H1 (cell line): ENCODE data around the gene SYNJ2. TPM values are rescaled to one million over a fixed set of nuclear protein-coding genes. Genes with fewer than 3 reads are reported as not detected.

ENCODE experiments used
- CTCF ChIA-PET: fragments of 300-600 bp; sonication (Branson Sonifier 250); formaldehyde crosslinking; loops from one replicate; lab custom pipeline; 2021; ENCODE audit not compliant: partially characterized antibody; lab: Charles Lee
- POLR2A ChIA-PET: fragments of 300-600 bp; sonication (Branson Sonifier 250); formaldehyde crosslinking; loops from one replicate; lab custom pipeline; 2021; ENCODE audit warnings: inconsistent platforms; ENCODE audit not compliant: partially characterized antibody; lab: Charles Lee
- DNase-seq, 2 experiments: peaks; one replicate each; pipeline versions ENCODE4 v3.0.0 to v3.0.0-alpha.2; 2010 to 2022; ENCODE audit warnings: low spot score in 2 of 2, low read depth in 1 of 2, mixed read lengths in 1 of 2
- FAIRE-seq: peaks from 2 replicates; lab custom pipeline; 2011; peaks lifted over from hg19 to GRCh38; lab: Jason Lieb, UNC
- H2AFZ ChIP-seq: 2 replicates; pipeline ENCODE4 v1.8.1; 2012; ENCODE audit warnings: low read length, inconsistent platforms
- H2AK5ac ChIP-seq: 2 replicates; pipeline ENCODE4 v1.6.1; 2013; ENCODE audit warnings: low read depth, low read length
- H2BK120ac ChIP-seq: replicated peaks from 2 replicates; pipeline ENCODE3; 2013; ENCODE audit warnings: low read depth, low read length, inconsistent platforms
- H2BK12ac ChIP-seq: 2 replicates; pipeline ENCODE4 v1.6.1; 2013; ENCODE audit warnings: low read depth, low read length
- H2BK15ac ChIP-seq: 2 replicates; pipeline ENCODE4 v1.6.1; 2013; ENCODE audit warnings: low read length
- H2BK20ac ChIP-seq: 2 replicates; pipeline ENCODE4 v1.6.1; 2013; ENCODE audit warnings: low read length
- H2BK5ac ChIP-seq: 2 replicates; pipeline ENCODE4 v1.6.1; 2013; ENCODE audit warnings: low read depth, low read length
- H3K14ac ChIP-seq: 2 replicates; pipeline ENCODE4 v1.6.1; 2013; ENCODE audit warnings: inconsistent platforms; ENCODE audit not compliant: insufficient read length
- H3K18ac ChIP-seq: 2 replicates; pipeline ENCODE4 v1.6.1; 2013; ENCODE audit warnings: low read length; ENCODE audit errors: extremely low read depth
- H3K23ac ChIP-seq: 2 replicates; pipeline ENCODE4 v1.6.1; 2013; ENCODE audit warnings: inconsistent platforms; ENCODE audit not compliant: insufficient read length
- H3K23me2 ChIP-seq: 2 replicates; pipeline ENCODE4 v1.6.1; 2013; ENCODE audit warnings: low read depth, low read length
- H3K27ac ChIP-seq: 2 replicates; pipeline ENCODE4 v1.6.1; 2011; ENCODE audit warnings: low read depth, low read length, inconsistent platforms
- H3K27me3 ChIP-seq, 4 experiments: replicated peaks in 1 of 4; 1 replicate in 1 of 4; 2 replicates in 3 of 4; pipeline versions ENCODE4 v1.6.1 to v1.8.1; 2011 to 2013; ENCODE audit warnings: low read length in 3 of 4, mild to moderate bottlenecking in 3 of 4, inconsistent platforms in 2 of 4, mixed read lengths in 2 of 4, moderate library complexity in 1 of 4; ENCODE audit not compliant: control insufficient read depth in 3 of 4, insufficient read depth in 3 of 4; ENCODE audit errors: extremely low read depth in 1 of 4
- H3K36me3 ChIP-seq, 4 experiments: 2 replicates each; pipeline versions ENCODE4 v1.6.1 to v1.8.1; 2011 to 2013; ENCODE audit warnings: mild to moderate bottlenecking in 4 of 4, low read length in 3 of 4, moderate library complexity in 2 of 4, control low read depth in 1 of 4, inconsistent platforms in 1 of 4; ENCODE audit not compliant: insufficient read depth in 4 of 4, control insufficient read depth in 2 of 4
- H3K4ac ChIP-seq: replicated peaks from 2 replicates; pipeline ENCODE3; 2013; ENCODE audit warnings: low read length, low read depth, mixed read lengths, inconsistent platforms; ENCODE audit not compliant: insufficient read length
- H3K4me1 ChIP-seq, 4 experiments: replicated peaks in 1 of 4; 1 replicate in 1 of 4; 2 replicates in 3 of 4; pipeline versions ENCODE4 v1.6.1 to v1.8.1; 2011 to 2013; ENCODE audit warnings: low read length in 3 of 4, inconsistent platforms in 2 of 4, mixed read lengths in 1 of 4; ENCODE audit not compliant: insufficient read depth in 4 of 4, control insufficient read depth in 3 of 4
- H3K4me2 ChIP-seq, 2 experiments: 2 replicates each; pipeline versions ENCODE4 v1.6.1 to v1.8.1; 2011 to 2013; ENCODE audit warnings: low read depth in 2 of 2, low read length in 2 of 2, control low read depth in 1 of 2, inconsistent platforms in 1 of 2, mild to moderate bottlenecking in 1 of 2; ENCODE audit not compliant: insufficient read depth in 1 of 2
- H3K4me3 ChIP-seq, 4 experiments: fragments of 200-600, 300-600 bp in 1 of 4; sonication (generic), shearing (Covaris generic), sonication (Bioruptor Twin) in 1 of 4; 2 replicates each; pipeline versions ENCODE4 v1.5.1 to v1.8.1; 2011 to 2016; ENCODE audit warnings: low read length in 4 of 4, low read depth in 3 of 4, control low read depth in 2 of 4, inconsistent platforms in 2 of 4, mild to moderate bottlenecking in 2 of 4, mixed read lengths in 1 of 4, moderate library complexity in 1 of 4; ENCODE audit not compliant: insufficient read depth in 2 of 4; ENCODE audit errors: extremely low read depth in 1 of 4
- H3K56ac ChIP-seq: replicated peaks from 2 replicates; pipeline ENCODE3; 2013; ENCODE audit warnings: low read depth, mild to moderate bottlenecking, mixed read lengths, low read length, inconsistent platforms; ENCODE audit not compliant: insufficient read length
- H3K79me1 ChIP-seq: 2 replicates; pipeline ENCODE4 v1.6.1; 2013; ENCODE audit warnings: low read depth, low read length, control low read depth
- H3K79me2 ChIP-seq, 2 experiments: 2 replicates each; pipeline versions ENCODE4 v1.6.1 to v1.8.1; 2012 to 2013; ENCODE audit warnings: low read length in 2 of 2, mild to moderate bottlenecking in 2 of 2, inconsistent platforms in 1 of 2; ENCODE audit not compliant: insufficient read depth in 2 of 2, control insufficient read depth in 1 of 2
- H3K9ac ChIP-seq, 4 experiments: replicated peaks in 1 of 4; 1 replicate in 1 of 4; 2 replicates in 3 of 4; pipeline versions ENCODE4 v1.6.1 to v1.8.1; 2011 to 2013; ENCODE audit warnings: low read depth in 3 of 4, low read length in 3 of 4, control low read depth in 2 of 4, mild to moderate bottlenecking in 2 of 4, moderate library complexity in 2 of 4, inconsistent platforms in 1 of 4; ENCODE audit errors: extremely low read depth in 1 of 4
- H3K9me3 ChIP-seq, 2 experiments: 2 replicates each; pipeline versions ENCODE4 v1.6.1 to v1.8.1; 2012 to 2013; ENCODE audit warnings: mild to moderate bottlenecking in 2 of 2, moderate library complexity in 2 of 2, control low read depth in 1 of 2, inconsistent platforms in 1 of 2, low read depth in 1 of 2, low read length in 1 of 2, mixed read lengths in 1 of 2; ENCODE audit not compliant: insufficient read depth in 2 of 2
- H4K20me1 ChIP-seq, 2 experiments: replicated peaks in 1 of 2; 2 replicates each; pipeline versions ENCODE3 to v1.8.1; 2011 to 2013; ENCODE audit warnings: inconsistent platforms in 2 of 2, low read length in 2 of 2, mild to moderate bottlenecking in 1 of 2; ENCODE audit not compliant: insufficient read depth in 2 of 2, control insufficient read depth in 1 of 2
- H4K5ac ChIP-seq: 2 replicates; pipeline ENCODE4 v1.6.1; 2013; ENCODE audit warnings: low read length, low read depth, mixed read lengths, inconsistent platforms; ENCODE audit not compliant: insufficient read length
- H4K8ac ChIP-seq: 2 replicates; pipeline ENCODE4 v1.8.0; 2013; ENCODE audit warnings: mild to moderate bottlenecking, moderate library complexity, low read length, inconsistent platforms; ENCODE audit not compliant: insufficient read depth; ENCODE audit errors: extremely low read depth
- H4K91ac ChIP-seq: replicated peaks from 2 replicates; pipeline ENCODE3; 2013; ENCODE audit warnings: low read length, mixed read lengths, inconsistent platforms; ENCODE audit not compliant: insufficient read length
- BRCA1 ChIP-seq: IDR thresholded peaks from 2 replicates; pipeline ENCODE4 v1.6.1; 2012; ENCODE audit warnings: low read depth, low read length, improper control_type of control experiment
- HDAC6 ChIP-seq: IDR thresholded peaks from one replicate; pipeline ENCODE4 v1.7.1; 2012; ENCODE audit warnings: low read depth, mild to moderate bottlenecking, inconsistent platforms, low read length, moderate library complexity
- JUND ChIP-seq: IDR thresholded peaks from 2 replicates; pipeline ENCODE4 v1.6.1; 2011; ENCODE audit warnings: mild to moderate bottlenecking, improper control_type of control experiment, low read length
- MAX ChIP-seq: IDR thresholded peaks from 2 replicates; pipeline ENCODE4 v1.6.1; 2012; ENCODE audit warnings: inconsistent platforms
- NANOG ChIP-seq: IDR thresholded peaks from 2 replicates; pipeline ENCODE4 v1.6.1; 2011; ENCODE audit warnings: low read length, low read depth, mild to moderate bottlenecking, inconsistent platforms; ENCODE audit not compliant: insufficient read depth, poor library complexity, severe bottlenecking
- NRF1 ChIP-seq: IDR thresholded peaks from 2 replicates; pipeline ENCODE4 v1.6.1; 2011; ENCODE audit warnings: mild to moderate bottlenecking, low read depth, low read length, improper control_type of control experiment
- POLR2A ChIP-seq, 2 experiments: IDR thresholded peaks; 1 replicate in 1 of 2; 2 replicates in 1 of 2; pipeline ENCODE4 v1.6.1; 2011; ENCODE audit warnings: low read depth in 2 of 2, low read length in 2 of 2, mild to moderate bottlenecking in 2 of 2; ENCODE audit errors: control extremely low read depth in 1 of 2
- POU5F1 ChIP-seq: IDR thresholded peaks from 2 replicates; pipeline ENCODE4 v1.6.1; 2011; ENCODE audit warnings: low read depth, mild to moderate bottlenecking, low read length, moderate library complexity
- SAP30 ChIP-seq: fragments of 300-600 bp; sonication (generic); IDR thresholded peaks from 2 replicates; pipeline ENCODE4 v1.7.1; 2012; ENCODE audit warnings: low read length, moderate library complexity, mild to moderate bottlenecking, inconsistent platforms; ENCODE audit not compliant: insufficient read depth, insufficient replicate concordance
- SIN3A ChIP-seq, 2 experiments: IDR thresholded peaks in 1 of 2; conservative IDR thresholded peaks in 1 of 2; 2 replicates each; pipeline ENCODE4 v1.6.1; 2011 to 2012; ENCODE audit warnings: low read length in 2 of 2, improper control_type of control experiment in 1 of 2, low read depth in 1 of 2, mild to moderate bottlenecking in 1 of 2
- SIX5 ChIP-seq: IDR thresholded peaks from 2 replicates; pipeline ENCODE4 v1.6.1; 2011; ENCODE audit warnings: mild to moderate bottlenecking, low read depth, low read length
- SUZ12 ChIP-seq: fragments of 200-600 bp; sonication (generic); IDR thresholded peaks from 2 replicates; pipeline ENCODE4 v1.6.1; 2012; ENCODE audit warnings: mild to moderate bottlenecking, inconsistent platforms, low read length, moderate library complexity, mixed read lengths
- TAF7 ChIP-seq: optimal IDR thresholded peaks from 2 replicates; pipeline ENCODE3; 2011; ENCODE audit warnings: low read depth, mild to moderate bottlenecking, inconsistent platforms, low read length, moderate library complexity, borderline replicate concordance
- WGBS, 2 experiments: shearing (Covaris generic) in 1 of 2; methylation state at CpG; one replicate each; pipeline versions ENCODE4 v1.1.6 to v1.1.7; 2013 to 2015; ENCODE audit warnings: low lambda C conversion rate in 2 of 2, mixed read lengths in 2 of 2, inconsistent platforms in 1 of 2, low coverage in 1 of 2, missing lambda C conversion rate in 1 of 2; ENCODE audit not compliant: insufficient replicate concordance in 2 of 2, insufficient coverage in 1 of 2, insufficient read length in 1 of 2; ENCODE audit errors: extremely low coverage in 1 of 2, missing lambda C conversion rate in 1 of 2; 5-methylcytosine and 5-hydroxymethylcytosine counted together
- polyA plus RNA-seq, 7 experiments: library from polyadenylated mRNA; depleted of rRNA in 3 of 7; stranded (reverse) in 5 of 7; unstranded in 2 of 7; fragments of >200 nt in 5 of 7; fragments of 200-250 nt in 2 of 7; gene quantifications; 1 replicate in 5 of 7; 2 replicates in 1 of 7; 4 replicates in 1 of 7; pipeline versions ENCODE4 v1.2.1 to v1.2.3, GENCODE V29; 2011 to 2013; ENCODE audit warnings: missing spikeins in 2 of 7, mixed read lengths in 2 of 7
- total RNA-seq: library from RNA; stranded (reverse); fragmentation: NEBNext Ultra II Directional; extraction: Animal tissue kit (Norgen Biotek cat#: 25700); gene quantifications from 2 replicates; pipeline ENCODE4 v1.2.1, GENCODE V29; 2021

The SYNJ2 gene
- total and polyA plus RNA-seq, 2 of the 8 experiments (the other 6 are each of a cell fraction or from before 2014, with no cell fraction given): 3.7 to 13.9 TPM

- H3K27ac ChIP-seq: no peak overlapping the region
- H3K27me3 ChIP-seq: no peaks in the 10 kb centered on the region
- H2BK5ac ChIP-seq: no peak overlapping the region
- peak; percentile 69 for FAIRE-seq
- no peak overlapping the region for H4K5ac ChIP-seq
- H2AFZ ChIP-seq: no peak overlapping the region
- no peak overlapping the region for H2BK120ac ChIP-seq
- H3K4ac ChIP-seq: no peak overlapping the region
- no peak overlapping the region for H3K56ac ChIP-seq
- no peaks in the 10 kb centered on the region; the same call in 1 of the 2 replicates for H3K23me2 ChIP-seq
- peak overlapping the region; percentile 31 for H4K91ac ChIP-seq
- WGBS, 2 experiments: 87% methylated on average over 5 of the region's 5 CpGs; no CpG with 5 or more reads in 1 of the 2 experiments
- H4K8ac ChIP-seq: no peak overlapping the region
- H3K36me3 ChIP-seq: no peaks in the 10 kb centered on the region
- no peak overlapping the region for H3K14ac ChIP-seq
- no peak overlapping the region for H3K4me2 ChIP-seq
- H3K79me1 ChIP-seq: no peaks in the 10 kb centered on the region
- DNase-seq: no peak
- POLR2A ChIA-PET: no interaction called here
- no peak overlapping the region for H2AK5ac ChIP-seq
- no peaks in the 10 kb centered on the region for H4K20me1 ChIP-seq
- H2BK12ac ChIP-seq: no peak overlapping the region; the same call in 1 of the 2 replicates
- TF ChIP-seq BRCA1: no peak
- no peak for TF ChIP-seq NRF1
- no peak for TF ChIP-seq SIX5
- no peak for TF ChIP-seq TAF7
- TF ChIP-seq NANOG: no peak
- TF ChIP-seq SAP30: no peak
- TF ChIP-seq JUND: no peak
- no peak for TF ChIP-seq SUZ12
- no peak for TF ChIP-seq MAX
- TF ChIP-seq SIN3A (conservative IDR thresholded peaks at IDR 0.05 in 1 of 2, IDR thresholded peaks at IDR 0.05 in 1 of 2; ENCODE audit: low read depth in 1 of 2, low read length in 2 of 2): no peak
- no peak for TF ChIP-seq POU5F1
- TF ChIP-seq HDAC6: no peak
- no peak for TF ChIP-seq POLR2A (IDR thresholded peaks at IDR 0.05; ENCODE audit: control extremely low read depth in 1 of 2, low read depth in 2 of 2, low read length in 2 of 2)
- TF ChIP-seq, all 59 proteins: peak for 0
- Histone ChIP-seq H3K9ac (no peak overlapping the region), H2BK15ac (no peak overlapping the region), H3K79me2 (no peaks in the 10 kb centered on the region), H3K23ac (no peak overlapping the region), H3K4me3 (no peak overlapping the region), H3K4me1 (peaks cover 0 to 2% (median 0%) of the 10 kb centered on the region in 4 experiments; a peak in 2 of 7 replicates), H2BK20ac (no peak overlapping the region; the same call in 1 of the 2 replicates), H3K18ac (no peak overlapping the region), H3K9me3 (peaks cover 7 to 10% of the 10 kb centered on the region in 2 experiments; a peak in 2 of 4 replicates)
- CTCF ChIA-PET: interaction anchor here (0.9 to 2.2 kb wide), 4 partner anchors 9 to 108 kb away, joined by 3 to 6 read pairs (median 3); no protein-coding TSS in a partner anchor
These were observed 20.4 kb upstream of the SYNJ2 start for GRCh38 chr6:157961153-157961831.
